GM19372 (cell line): ENCODE results near the gene C3orf22.

ENCODE experiments used
- ATAC-seq: cut with Tn5 transposase; IDR thresholded peaks from one replicate; pipeline ENCODE4 v1.9.1; 2021; ENCODE audit warnings: mild to moderate bottlenecking, low read depth, moderate library complexity; ENCODE audit not compliant: unreplicated experiment

C3orf22 gene

DNA sequence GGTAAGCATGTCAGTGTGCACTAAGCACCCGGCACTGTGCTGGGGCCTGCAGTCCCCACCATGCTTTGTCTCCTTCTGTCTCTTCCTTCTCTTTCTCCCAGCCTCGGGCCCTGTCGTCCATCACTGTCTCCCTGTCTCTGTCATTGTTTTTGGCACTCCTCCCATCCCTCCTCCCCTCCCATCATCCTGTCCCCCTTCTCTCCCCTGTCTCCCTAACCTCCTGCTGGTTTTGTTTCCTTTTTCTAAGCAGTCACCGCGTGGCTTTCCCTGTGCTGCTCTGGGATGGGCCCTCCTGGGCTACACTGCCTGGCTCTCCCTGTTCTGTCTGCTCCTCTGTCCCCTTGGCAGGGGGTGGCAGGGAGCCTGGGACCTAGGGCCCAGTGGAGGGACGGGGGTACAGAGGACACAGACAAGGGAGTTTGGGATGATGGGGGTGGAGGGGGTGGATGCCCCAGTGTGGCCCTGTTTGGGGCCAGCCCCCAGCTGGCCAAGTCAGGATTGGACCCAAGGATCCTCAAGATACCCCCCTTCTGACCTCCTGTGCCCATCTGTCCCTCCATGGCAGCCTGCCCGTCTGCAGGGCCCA lies 29.1 kb downstream of the C3orf22 start:
- ATAC-seq = no peak

DNA sequence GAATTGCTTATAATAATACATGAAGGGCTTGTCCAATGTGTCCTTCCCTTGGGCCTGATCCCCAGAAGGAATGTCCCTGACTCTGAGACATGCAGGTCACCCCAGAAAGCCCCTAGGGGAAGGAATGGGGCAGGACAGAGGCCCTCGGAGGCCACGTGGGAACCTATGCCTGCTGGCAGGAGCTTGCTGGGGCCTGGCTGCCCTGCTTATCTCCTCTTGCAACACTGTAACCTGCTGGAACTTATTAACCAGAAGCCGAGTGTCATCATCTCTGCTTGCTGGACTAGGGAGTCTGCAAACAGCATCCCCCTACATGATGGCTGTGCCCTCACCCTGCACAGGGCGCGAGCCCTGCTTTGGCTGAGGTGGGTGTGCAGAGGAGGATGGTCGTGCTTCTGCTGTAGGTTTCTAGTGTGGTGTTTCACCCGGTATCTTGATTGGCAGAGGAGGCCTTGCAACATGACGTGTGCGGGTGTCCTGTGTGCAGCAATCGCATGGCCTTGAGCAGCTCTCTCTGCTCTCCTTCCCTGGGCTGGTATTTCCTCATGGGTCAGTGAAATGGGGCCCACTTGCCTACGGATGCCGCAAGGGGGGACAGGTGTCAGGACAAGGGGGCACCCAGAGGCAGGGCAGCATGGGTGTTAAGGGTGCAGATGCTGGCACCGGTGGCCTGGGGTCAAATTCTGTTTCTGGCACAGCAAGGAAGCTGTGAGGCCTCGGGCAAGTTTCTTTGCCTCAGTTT lies 29.8 kb downstream of the C3orf22 start:
- no peak for ATAC-seq

DNA sequence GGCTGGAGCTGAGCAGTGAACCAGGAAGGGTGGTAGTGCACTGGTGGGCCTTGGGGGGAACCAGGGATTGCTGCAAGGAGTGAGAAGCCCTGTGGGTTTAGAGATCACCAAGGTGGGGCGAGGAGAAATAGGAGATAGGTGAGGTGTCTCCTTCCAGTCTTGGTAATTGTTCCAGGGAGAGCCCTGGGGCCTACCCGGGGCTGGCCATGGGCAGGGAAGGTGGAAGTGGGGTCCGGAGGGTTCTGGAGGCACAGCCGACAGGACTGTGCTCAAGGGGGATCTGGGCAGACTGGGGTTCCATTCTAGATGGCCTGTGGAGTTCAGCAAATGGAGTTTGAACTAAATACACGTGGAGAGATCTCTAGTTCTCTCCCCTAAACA lies 30.3 kb downstream of the C3orf22 start:
- no peak for ATAC-seq

DNA sequence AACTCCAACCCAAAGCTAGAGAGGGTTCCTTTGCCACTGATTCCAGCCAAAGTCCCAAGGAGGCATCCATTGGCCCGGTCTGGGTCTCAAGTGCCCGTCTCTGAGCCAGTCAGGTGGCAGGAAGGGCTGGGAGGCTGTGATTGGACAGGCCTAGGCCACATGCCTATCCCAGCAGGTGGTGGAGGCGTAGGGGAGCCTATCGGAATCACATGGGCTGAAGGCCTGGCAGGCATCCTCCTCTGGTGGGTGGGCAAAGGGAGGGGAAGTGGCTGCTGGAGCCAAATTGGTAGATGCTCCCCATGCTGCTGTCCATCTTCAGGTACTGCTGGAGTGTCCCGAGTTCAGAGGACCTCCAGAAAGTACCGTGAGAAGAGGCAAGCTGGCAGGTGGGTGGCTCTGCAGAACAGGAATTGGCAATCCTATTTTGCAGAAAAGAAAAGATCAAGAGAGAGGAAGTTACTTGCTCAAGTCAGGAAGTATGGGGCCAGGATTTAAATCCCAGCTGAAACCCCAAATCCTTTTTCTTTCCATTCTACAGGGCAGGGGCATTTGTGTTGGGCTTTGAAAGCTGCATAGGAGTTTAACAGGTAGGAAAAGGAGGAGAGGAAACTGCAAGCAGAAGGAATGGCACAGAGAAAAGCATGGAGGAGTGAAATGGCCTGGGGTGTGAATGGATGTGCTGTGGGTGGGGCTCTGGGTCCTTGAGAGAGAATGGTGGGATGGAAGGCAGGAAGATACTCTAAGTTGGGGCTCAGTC lies 31.1 kb downstream of the C3orf22 start:
- ATAC-seq = no peak

DNA sequence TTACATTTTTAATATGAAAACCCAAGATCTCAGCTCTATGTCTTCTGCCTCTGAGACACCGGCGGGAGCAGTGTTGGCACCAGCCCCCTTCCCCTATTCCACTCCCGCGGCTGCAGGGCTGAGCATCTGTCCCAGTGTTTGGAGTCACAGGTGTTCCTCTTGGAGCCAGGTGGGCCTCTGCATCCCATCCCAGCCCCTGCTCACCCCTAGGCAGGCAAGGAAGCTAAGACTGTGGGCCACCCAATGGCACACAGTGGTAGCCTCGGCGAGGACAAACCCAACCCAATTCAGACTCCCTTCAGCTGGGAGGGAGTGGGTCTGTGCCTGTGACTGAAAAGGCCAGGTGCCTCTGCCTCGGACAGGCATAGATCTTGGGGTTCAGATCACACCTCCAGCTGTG lies 31.7 kb downstream of the C3orf22 start:
- no peak for ATAC-seq

DNA sequence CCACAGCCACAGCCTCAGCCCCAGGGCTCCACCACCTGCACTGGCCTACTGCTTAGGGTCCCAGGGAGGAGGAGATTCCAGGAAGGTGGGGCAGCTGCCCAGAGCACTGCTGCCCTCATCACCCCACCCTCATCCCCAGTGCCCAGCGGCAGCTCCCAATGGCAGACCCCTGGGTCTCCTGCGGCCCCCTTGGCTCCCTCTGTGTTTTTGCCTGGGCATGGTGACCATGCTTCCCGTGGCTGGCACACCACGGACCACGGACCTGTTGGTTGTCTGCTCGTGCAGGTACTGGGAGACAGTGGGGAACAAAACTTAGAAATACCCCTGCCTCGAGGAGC lies 32.1 kb downstream of the C3orf22 start:
- ATAC-seq = no peak

DNA sequence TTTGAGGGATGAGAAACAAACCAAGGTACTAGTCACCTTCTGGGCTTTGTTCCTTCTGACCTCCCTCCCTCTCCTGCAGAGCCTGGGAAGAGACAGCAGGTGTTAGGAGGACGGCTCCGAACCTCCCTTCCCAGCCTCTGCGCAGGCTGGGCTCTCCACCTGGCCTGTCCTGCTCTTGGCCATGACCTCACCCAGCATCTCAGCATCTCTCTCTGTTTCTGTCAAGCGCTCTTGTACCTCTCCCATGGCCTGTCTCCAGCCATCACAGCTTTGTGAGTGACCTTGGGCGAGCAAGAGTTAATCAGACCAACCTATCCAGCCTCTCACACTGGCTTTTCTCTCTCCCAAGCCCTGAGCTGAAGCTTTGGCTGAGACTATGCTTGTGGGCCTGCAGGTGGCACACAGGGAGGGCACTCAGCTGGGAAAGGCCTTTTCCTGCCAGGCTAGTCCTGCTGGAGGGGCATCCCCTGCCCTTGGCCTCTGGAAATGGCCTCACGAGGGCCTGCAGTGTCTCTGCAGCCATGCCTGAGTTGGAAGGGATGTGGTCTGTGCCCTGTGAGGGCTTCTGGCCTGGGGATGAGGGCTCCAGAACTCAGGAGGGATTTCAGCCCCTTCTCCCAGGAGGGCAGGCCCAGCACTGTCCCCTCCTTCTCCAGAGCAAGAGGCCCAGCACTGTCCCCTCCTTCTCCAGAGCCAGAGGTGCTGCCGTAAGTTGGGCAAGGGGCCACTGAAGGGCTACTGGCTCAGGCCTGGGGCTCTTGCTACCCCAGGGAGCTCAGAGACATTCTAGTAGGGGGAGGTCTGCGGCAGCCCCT lies 32.7 kb downstream of the C3orf22 start:
- no peak for ATAC-seq

DNA sequence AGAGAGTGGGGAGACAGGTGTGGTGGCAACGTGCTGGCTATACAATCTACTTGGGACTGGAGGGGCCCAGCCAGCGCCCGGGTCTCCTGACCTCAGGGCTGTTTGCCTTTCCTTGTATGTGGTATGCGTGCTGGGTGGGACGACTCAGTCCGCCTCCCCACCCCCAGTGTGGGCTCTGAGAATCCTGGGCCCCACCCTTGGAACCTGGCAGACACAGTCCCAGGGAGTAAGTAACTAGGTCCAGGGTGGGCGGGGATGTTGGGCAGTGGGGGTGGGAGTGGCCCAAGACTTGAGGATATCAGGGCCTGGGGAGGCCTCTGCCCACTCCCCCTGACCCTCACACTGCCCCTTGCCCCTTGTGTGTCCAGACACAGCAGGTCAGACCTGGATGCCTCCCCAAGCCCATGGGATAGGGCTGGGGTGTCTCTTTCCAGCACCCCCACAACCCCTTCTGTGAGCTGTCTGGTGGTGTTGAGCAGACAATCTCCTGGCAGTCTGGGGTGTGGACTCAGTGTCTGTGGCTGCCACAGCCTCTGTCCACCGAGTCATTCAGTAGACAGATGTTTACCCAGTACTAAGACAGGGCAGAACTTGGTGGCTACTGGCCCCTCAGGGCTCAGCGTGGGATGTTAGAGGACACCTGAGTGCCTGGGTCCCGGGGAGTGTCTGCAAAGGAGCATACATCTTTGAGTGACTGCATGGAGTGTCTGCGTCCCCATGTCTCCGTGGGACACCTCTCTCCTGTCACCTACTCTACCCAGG lies 33.5 kb downstream of the C3orf22 start:
- ATAC-seq = no peak

DNA sequence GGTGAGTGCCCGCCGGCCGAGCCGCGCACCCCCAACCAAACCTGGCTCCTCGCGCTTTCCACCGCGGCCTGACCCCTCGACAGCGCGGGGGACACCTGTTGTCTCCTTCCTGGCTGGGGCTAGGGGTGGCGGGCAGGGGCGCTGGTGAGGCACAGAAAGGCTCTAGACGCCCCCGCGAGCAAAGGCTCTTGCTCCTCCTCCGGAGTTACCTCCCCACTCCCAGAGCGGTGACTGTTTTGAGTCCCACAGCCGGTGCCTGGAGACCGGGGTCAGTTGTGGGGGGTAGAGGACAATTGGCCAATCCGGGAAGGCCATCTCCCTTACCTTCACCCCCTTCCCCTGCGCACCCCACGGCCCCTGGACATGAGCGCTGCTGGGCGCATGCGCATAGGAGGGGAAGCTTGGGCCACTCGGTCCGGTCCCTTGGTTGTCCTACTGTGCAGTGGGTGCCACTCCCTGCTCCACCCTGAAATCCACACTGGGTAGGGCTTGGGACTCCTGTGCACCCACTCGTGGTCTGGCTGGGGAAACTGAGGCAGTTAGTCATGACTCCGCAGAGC lies 34.2 kb downstream of the C3orf22 start:
- ATAC-seq = no peak

DNA sequence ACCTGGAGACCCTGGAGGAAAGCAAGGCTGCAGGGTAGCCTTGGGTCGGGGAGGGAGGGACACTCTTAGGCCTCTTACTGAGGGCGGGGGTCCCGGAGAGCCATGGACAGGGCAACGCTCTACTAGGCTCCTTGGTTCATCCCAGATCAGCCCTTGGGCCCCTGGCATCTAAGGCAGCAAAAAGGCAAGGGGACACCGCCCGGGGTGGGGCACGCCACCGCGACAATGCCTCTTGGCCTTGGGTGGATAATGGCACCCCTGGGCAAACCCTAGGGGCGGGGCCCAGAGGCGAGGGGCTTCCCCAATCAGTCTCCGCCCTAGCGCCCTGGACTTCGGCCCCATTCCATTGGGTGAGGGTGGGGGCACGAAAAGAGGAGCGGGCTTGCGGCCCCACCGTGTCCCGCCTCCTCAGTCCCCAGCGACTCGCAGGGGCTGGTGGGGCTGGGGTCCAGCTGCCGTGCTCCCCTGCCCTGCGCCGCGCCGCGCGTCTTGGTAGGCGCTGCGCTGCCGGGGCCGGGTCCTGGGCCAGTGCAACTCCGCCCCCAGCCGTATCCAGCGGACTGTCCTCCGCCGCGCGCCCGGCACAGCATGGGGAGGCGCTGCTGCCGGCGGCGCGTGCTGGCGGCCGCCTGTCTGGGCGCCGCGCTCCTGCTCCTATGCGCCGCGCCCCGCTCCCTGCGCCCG lies 34.8 kb downstream of the C3orf22 start, which contains the start of gene CHST13:
Gene CHST13, plus strand, starts transcription at position 411 of the 684 bp plus-strand sequence. Its CDS starts 178 bp downstream, at position 589.
- no peak for ATAC-seq

DNA sequence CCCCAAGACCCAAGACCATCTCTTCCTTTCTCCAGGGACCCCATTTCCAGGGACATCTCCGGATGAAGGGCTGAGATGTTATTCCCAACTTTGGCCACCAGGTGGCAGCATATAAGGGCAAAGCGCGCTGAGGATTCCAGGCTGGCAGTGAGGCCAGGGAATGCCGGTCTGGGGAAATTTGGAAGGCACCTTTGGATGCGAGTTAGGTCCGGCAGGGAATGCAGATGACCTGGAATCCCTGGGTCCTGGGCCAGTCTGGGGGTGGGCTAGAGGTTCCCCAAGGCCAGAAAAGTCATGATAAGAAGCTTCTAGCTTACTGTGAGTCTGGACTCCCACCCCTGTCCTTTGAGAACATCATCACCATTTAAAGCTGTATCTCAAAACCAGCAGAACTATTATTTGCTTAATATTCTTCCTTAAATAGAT lies 36.4 kb downstream of the C3orf22 start:
- ATAC-seq = no peak

DNA sequence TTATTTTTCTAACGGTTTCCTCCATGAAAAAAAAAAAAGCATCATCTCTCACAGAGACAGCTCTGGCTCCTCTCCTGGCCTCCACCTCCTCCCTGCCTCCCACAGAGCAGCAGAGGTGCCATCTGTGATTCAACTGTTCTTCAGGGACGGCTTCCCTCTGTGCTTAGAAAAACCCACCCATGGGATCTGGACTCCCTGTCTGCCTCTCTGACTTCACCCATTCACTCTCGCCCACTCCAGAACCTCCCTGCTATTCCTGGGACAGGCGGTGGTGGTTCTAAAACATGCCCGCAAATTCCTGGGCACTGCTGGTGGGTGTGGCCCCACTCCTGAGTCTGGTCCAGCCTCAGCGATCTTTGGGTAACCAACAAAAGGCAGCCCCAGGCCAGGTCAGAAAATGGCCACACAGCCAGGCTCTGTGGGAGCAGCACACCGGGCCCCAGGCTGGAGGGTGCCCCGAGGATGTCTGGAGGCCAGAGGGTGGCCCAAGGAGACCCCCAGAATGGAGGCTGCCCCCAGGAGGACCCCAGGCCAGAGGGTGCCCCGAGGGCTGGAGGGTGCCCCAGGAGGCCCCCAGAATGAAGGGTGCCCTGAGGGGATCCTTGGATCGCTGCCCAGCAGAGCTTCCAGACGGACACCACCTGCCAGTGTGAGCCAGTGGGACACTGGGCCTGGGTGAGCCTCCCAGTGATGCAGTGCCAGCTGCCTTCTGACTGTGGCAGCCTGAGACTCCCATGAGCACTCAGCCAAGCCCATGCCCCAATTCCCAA lies 37.4 kb downstream of the C3orf22 start:
- ATAC-seq = no peak

DNA sequence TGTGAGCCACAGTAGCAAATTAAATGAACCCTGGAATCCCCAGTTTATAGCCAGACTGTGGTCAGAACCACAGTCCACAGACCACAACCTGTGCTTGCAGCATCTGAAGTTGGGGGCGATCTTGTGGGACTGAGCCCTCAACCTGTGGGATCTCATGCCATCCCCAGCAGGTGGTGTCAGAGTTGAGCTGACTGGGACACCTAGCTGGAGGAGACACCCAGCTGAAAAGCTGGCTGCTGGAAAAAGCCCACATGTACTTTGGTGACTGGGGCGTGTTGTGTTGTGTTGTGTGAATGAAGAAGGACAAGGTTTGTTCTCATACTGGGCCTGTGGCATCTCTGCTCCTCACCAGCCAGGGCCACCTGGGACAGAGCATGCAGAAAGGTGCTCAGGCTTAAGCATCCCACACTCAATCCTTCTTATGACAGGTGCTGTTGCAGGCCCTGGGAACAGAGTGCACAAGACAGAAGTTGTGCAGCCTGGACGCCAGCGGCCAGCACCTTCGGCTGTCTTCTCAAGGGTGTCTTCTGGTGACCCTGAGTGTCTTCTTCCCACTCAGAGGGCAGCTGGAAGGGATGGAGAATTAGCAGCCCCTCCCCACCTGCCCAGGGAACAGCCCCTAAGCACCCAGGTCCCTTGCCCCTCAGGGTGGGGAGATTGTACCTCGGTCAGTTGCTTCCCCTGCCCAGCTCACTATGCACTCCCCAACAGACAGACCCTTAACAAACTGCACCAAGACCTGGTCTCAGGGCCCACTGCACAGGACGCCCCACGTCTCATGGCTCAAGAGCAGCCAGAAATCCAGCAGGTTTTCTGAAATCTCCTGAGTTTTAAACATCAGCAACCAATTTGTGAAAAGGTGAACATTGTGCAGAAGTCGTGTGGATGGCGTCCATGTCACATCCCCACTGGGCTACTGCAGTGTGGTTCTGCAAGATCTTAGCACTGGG lies 39.0 kb downstream of the C3orf22 start:
- ATAC-seq = no peak

DNA sequence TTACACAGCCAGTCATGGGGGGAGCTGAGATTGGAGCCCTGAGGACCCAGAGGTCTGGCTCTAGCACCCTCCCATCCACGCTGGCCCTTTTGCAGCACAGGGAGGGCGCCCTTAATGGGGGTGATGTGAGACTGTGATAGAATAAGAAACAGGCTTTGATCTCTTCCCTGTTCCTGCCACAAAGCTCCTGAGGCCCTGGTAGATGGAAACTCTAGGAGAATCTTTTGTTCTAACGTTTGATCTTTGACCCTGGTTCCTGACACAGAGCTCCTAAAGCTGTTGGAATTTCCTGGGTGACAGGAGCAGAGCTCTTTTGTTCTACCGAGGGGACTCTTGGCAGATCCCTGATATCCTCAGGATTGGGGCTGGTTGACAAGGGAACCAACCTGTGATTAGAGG lies 40.0 kb downstream of the C3orf22 start:
- ATAC-seq = no peak

DNA sequence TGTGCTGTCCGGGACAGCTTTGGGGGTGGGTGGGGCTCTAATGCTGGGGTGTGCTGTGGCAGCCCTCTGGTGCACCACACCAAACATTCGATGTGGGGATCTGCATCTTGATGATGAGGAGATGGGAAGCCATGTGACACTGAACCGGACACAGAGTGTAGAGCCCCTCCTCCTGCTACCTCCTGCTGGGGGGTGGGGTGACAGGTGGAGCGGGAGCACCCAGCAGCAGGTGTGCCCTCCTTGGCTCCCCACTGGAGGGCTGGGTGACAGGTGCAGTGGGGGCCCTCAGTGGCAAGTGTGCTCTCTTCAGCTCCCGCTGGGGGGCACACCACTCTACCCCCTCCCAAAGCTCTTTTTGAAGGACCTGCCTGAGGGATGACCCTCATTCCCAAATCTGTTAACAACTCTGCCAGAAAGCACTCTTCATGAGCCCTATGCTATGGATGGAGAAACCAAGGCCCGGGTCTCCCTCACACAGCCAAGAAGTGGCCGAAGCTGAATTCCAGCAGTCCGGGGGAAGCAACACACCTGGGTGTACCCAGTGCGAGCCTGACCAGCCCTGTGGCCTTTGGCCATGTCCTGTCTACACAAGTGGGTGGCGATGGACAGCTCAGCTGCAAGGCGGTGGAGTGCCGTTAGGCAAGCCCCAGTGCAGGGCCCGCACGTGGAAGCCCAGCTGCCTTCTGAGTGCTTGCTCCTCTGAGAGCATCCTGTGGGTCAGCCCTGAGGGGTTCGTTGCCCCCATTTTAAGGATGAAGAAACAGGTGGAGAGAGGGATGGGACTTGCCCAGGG lies 40.5 kb downstream of the C3orf22 start:
- ATAC-seq = no peak

DNA sequence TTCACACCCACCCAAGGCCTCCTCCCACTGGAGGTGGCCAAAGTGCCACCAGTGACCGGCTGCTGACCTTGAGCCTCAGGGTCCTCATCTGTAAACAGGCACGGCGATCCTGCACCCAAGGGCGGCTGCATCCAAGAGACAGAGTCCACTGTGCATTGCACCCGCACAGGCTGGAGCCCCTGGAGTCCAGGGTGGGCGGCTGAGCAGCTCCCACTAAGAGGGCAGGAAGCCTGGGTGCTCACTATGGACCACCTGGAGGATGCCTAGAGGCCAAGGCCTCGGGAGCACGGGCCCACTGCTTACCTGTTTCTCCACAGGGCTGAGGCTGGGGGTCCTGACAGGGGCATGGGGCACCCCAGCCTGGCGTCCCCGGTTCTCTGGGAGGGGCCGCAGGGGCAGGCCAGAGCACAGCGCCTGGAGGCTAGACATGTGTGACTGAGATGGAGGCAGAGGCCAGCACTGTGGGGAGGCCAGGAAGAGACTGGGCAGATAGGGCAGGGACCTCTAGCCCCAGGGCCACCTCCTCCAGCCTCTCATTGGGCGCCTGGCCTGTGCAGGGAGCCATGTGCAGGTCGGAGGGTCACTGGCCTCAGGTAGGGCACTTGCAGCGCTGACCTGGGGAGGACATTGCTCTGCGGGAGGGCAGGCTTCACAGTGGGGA lies 41.3 kb downstream of the C3orf22 start, which contains the start of gene UROC1:
Gene UROC1, minus strand, starts transcription at position 483 of the 661 bp plus-strand sequence. Its CDS starts 54 bp downstream, at position 429.
- no peak for ATAC-seq
